Myometrial cell (primary cell): Measurements from ENCODE around the gene RASSF7. TPM values are rescaled to one million over a fixed set of nuclear protein-coding genes. Genes with fewer than 3 reads are reported as not detected.

Experiments
- total RNA-seq: library from RNA; depleted of rRNA; stranded (reverse); fragments of >200 nt; gene quantifications from 2 replicates; pipeline ENCODE4 v1.2.3, GENCODE V29; 2015

RASSF7 gene
- 14.7 and 36.0 TPM in 2 replicates for total RNA-seq

GRCh38 chr11:560305-561147, at the start of gene RASSF7, which contains the start of gene LMNTD2:
TSS of gene RASSF7 (plus strand) at chr11:560970. CDS start at chr11:561769, 799 bp downstream.
TSS of gene LMNTD2 (minus strand) at chr11:560738. CDS start at chr11:560716, 22 bp downstream.

GRCh38 chr11:535519-536454, 25.0 kb upstream of the RASSF7 start, which contains the start of gene HRAS:
TSS of gene HRAS (minus strand) at chr11:535576.

GRCh38 chr11:536841-537621, 23.7 kb upstream of the RASSF7 start, which contains the start of gene LRRC56:
TSS of gene LRRC56 (plus strand) at chr11:537527. CDS start at chr11:540685, 3,158 bp downstream.

GRCh38 chr11:575996-576768, 15.4 kb downstream of the RASSF7 start, which contains the start of gene PHRF1:
TSS of gene PHRF1 (plus strand) at chr11:576470. CDS start at chr11:581513, 5,043 bp downstream.

Other genes starting within 250 kb of the RASSF7 start
- gene IFITM1, start 246.9 kb upstream of the RASSF7 start, total RNA-seq: 95.4 and 122 TPM in 2 replicates
- 188 and 208 TPM in 2 replicates for gene IFITM3, start 240.1 kb upstream of the RASSF7 start, total RNA-seq
- 1.2 and 2.0 TPM in 2 replicates for gene B4GALNT4, start 191.5 kb upstream of the RASSF7 start, total RNA-seq
- gene PKP3, start 166.8 kb upstream of the RASSF7 start, total RNA-seq: 1.6 and 4.9 TPM in 2 replicates
- 32.9 and 45.9 TPM in 2 replicates for gene SIGIRR, start 146.0 kb upstream of the RASSF7 start, total RNA-seq
- gene ANO9, start 119.0 kb upstream of the RASSF7 start, total RNA-seq: not detected in 2 replicates
- 21.4 and 57.4 TPM in 2 replicates for gene PTDSS2, start 110.7 kb upstream of the RASSF7 start, total RNA-seq
- 434 and 503 TPM in 2 replicates for gene RNH1, start 53.7 kb upstream of the RASSF7 start, total RNA-seq
- gene HRAS, start 25.4 kb upstream of the RASSF7 start, total RNA-seq: 50.7 and 66.3 TPM in 2 replicates
- gene LRRC56, start 23.4 kb upstream of the RASSF7 start, total RNA-seq: 0.71 and 1.4 TPM in 2 replicates
- gene LMNTD2, start 232 bp upstream of the RASSF7 start, total RNA-seq: 0.29 TPM in 1 of 2 replicates, not detected in the other
- gene PHRF1, start 15.5 kb downstream of the RASSF7 start, total RNA-seq: 11.0 and 16.7 TPM in 2 replicates
- gene IRF7, start 55.0 kb downstream of the RASSF7 start, total RNA-seq: 11.7 and 21.3 TPM in 2 replicates
- not detected in 2 replicates for gene CDHR5, start 64.0 kb downstream of the RASSF7 start, total RNA-seq
- gene SCT, start 66.2 kb downstream of the RASSF7 start, total RNA-seq: not detected in 2 replicates
- gene DRD4, start 76.3 kb downstream of the RASSF7 start, total RNA-seq: not detected in 2 replicates
- 20.0 and 26.5 TPM in 2 replicates for gene DEAF1, start 134.3 kb downstream of the RASSF7 start, total RNA-seq
- 27.5 and 48.1 TPM in 2 replicates for gene TMEM80, start 134.8 kb downstream of the RASSF7 start, total RNA-seq
- gene EPS8L2, start 145.3 kb downstream of the RASSF7 start, total RNA-seq: 31.1 and 40.8 TPM in 2 replicates
- gene TALDO1, start 186.5 kb downstream of the RASSF7 start, total RNA-seq: 155 and 167 TPM in 2 replicates
- 23.2 and 49.3 TPM in 2 replicates for gene GATD1, start 216.5 kb downstream of the RASSF7 start, total RNA-seq
- 0.89 and 3.5 TPM in 2 replicates for gene CEND1, start 229.1 kb downstream of the RASSF7 start, total RNA-seq
- 18.2 and 20.0 TPM in 2 replicates for gene SLC25A22, start 237.3 kb downstream of the RASSF7 start, total RNA-seq
- gene PIDD1, start 244.3 kb downstream of the RASSF7 start, total RNA-seq: 21.6 and 28.0 TPM in 2 replicates
- gene RPLP2, start 249.0 kb downstream of the RASSF7 start, total RNA-seq: 457 and 731 TPM in 2 replicates